Activated CD8-positive, alpha-beta memory T cell treated with anti-CD3 and anti-CD28 coated beads, Interleukin-2, amount 50 U/mL, for 24 hours (primary cell): Measurements from ENCODE around the gene TNFRSF8.
"Not testable (repeated sequence)": the region's sequence is repeated elsewhere in the genome, so short reads cannot be mapped to it uniquely, and the experiment has no call there.

Source experiments
- DNase-seq: peaks from one replicate; pipeline ENCODE4 v3.0.0-alpha.2; 2020; ENCODE audit errors: extremely low read depth

The TNFRSF8 gene

GRCh38 chr1:12038356-12039163 is 24.5 kb upstream of the TNFRSF8 start:
- DNase-seq = no peak

GRCh38 chr1:12039164-12039525 is 24.0 kb upstream of the TNFRSF8 start:
- DNase-seq = no peak

- not testable (repeated sequence) for DNase-seq
These were observed 23.2 kb upstream of the TNFRSF8 start for GRCh38 chr1:12039824-12040456.

- DNase-seq = no peak
These were observed 22.5 kb upstream of the TNFRSF8 start for GRCh38 chr1:12040457-12041051.

GRCh38 chr1:12044187-12044877 is 18.8 kb upstream of the TNFRSF8 start:
- not testable (repeated sequence) for DNase-seq

GRCh38 chr1:12046749-12047119 is 16.4 kb upstream of the TNFRSF8 start:
- DNase-seq = no peak

GRCh38 chr1:12047120-12047876 is 15.8 kb upstream of the TNFRSF8 start:
- DNase-seq = no peak

- no peak for DNase-seq
These were observed 14.7 kb upstream of the TNFRSF8 start for GRCh38 chr1:12048372-12048771.

- DNase-seq = no peak
These were observed 13.5 kb upstream of the TNFRSF8 start for GRCh38 chr1:12049616-12050015.

GRCh38 chr1:12051361-12051760 is 11.7 kb upstream of the TNFRSF8 start:
- DNase-seq = no peak

- DNase-seq = no peak
These were observed 11.0 kb upstream of the TNFRSF8 start for GRCh38 chr1:12052008-12052573.

- DNase-seq = no peak
These were observed 10.0 kb upstream of the TNFRSF8 start for GRCh38 chr1:12052997-12053686.

- DNase-seq = no peak
These were observed 9.2 kb upstream of the TNFRSF8 start for GRCh38 chr1:12053752-12054548.

GRCh38 chr1:12055259-12055658 is 7.8 kb upstream of the TNFRSF8 start:
- DNase-seq = no peak

- DNase-seq = no peak
These were observed 6.7 kb upstream of the TNFRSF8 start for GRCh38 chr1:12056331-12056841.

- DNase-seq = no peak
These were observed 5.7 kb upstream of the TNFRSF8 start for GRCh38 chr1:12057382-12057781.

- no peak for DNase-seq
These were observed 5.0 kb upstream of the TNFRSF8 start for GRCh38 chr1:12057940-12058687.

GRCh38 chr1:12059226-12059625 is 3.9 kb upstream of the TNFRSF8 start:
- no peak for DNase-seq
